Urothelium cell line (cell line): ENCODE results near the gene PARP11.

Source experiments
- DNase-seq: peaks from one replicate; pipeline ENCODE4 v3.0.0; 2011; ENCODE audit warnings: low spot score, mixed read lengths
- FAIRE-seq: peaks from 2 replicates; lab custom pipeline; 2011; peaks lifted over from hg19 to GRCh38; lab: Jason Lieb, UNC

The PARP11 gene

DNA sequence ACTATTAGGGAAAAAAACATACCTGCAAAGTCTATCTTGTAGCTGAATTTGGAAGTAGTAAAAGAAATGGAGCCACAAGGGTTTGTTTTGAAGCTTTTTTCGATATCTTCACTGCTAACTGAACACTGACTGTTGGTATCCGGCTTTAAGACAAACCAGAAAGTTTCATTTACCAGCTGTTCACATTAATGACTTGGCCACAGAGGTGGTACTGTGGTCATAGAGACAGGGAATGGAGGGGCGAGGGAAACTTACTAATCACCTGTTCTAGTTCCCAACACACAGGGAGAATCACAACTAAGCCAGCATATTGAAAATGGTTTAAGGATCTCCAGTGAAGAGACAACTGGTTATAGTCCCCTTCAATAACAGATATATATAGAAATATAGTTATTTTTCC, 44.3 kb downstream of the PARP11 start:
- DNase-seq, result no peak
- no peak for FAIRE-seq

- FAIRE-seq (peak; percentile 37), DNase-seq (no peak)
Measured at GRCh38 chr12:3827301-3828000, 45.7 kb downstream of the PARP11 start.

- FAIRE-seq (no peak), DNase-seq (no peak)
Measured at GRCh38 chr12:3821441-3821840, 51.8 kb downstream of the PARP11 start.

- FAIRE-seq (peak; percentile 96), DNase-seq (peak; percentile 68)
Measured at GRCh38 chr12:3820122-3820521, 53.1 kb downstream of the PARP11 start.

GRCh38 chr12:3816266-3816665, 56.9 kb downstream of the PARP11 start:
- DNase-seq (no peak), FAIRE-seq (no peak)

GRCh38 chr12:3815094-3815766, 58.0 kb downstream of the PARP11 start:
- DNase-seq, result no peak
- no peak for FAIRE-seq

- no peak for FAIRE-seq
- no peak for DNase-seq
Measured at GRCh38 chr12:3810540-3810939, 62.7 kb downstream of the PARP11 start.

GRCh38 chr12:3810016-3810370, 63.2 kb downstream of the PARP11 start:
- DNase-seq (no peak), FAIRE-seq (peak; percentile 9)

DNA sequence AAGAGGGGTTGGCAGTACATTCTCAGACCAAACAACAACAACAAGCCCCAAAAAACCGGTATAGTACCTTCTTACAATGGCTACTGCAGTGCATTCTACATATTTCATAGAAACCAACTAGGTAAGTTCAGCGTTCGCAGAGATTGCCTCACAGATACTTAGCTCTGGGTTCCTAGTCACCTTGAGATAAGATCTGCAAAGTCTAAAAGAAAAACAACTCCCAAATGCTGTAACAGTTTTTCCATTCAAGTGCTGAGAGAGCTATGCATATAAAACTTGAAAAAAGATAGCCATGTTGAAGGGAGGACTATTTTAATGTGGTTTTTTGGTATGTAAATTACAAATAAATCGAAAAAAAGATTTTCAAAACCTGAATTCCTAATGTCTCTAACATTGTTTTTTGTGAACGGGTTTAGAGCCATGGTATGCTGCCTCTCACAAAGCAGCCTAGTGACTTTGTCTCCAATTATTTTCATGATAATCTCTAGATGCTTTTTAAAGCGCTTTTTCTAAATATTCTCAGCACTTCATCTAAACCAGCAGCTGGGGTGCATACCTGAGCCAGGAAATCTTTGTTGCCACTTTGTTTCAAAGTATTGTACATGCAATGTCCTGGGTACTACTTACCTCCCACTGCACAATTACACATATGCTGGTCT, 63.7 kb downstream of the PARP11 start:
- DNase-seq (no peak), FAIRE-seq (no peak)

DNA sequence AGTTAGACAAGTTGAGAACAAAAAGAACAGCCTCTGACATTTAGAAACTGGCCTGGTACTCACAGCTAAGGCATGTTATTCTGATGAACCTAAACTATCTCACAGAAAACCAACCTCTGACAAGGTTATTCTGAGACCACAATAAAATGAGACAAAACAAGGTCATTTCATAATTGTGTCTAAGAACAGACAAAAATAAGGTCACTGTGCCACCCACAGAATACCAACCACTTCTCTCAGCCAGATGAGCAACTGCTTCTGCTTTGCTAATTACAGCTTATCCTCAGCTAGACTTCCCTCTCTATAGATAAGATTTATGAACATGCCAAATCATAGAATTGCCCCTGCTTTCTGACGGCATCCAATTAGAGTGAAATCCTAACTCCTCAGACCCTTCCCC, 68.1 kb downstream of the PARP11 start:
- DNase-seq (no peak), FAIRE-seq (peak; percentile 55)

- peak; percentile 92 for FAIRE-seq
Measured at GRCh38 chr12:3803865-3804472, 69.2 kb downstream of the PARP11 start.

GRCh38 chr12:3802721-3803120, 70.5 kb downstream of the PARP11 start:
- DNase-seq (no peak), FAIRE-seq (no peak)

More at GRCh38 chr12:3803865-3804472, 69.2 kb downstream of the PARP11 start:
- DNase-seq, result peak; percentile 85

- FAIRE-seq, result no peak
- no peak for DNase-seq
Measured at GRCh38 chr12:3797531-3798048, 75.6 kb downstream of the PARP11 start.

GRCh38 chr12:3795492-3796133, 77.6 kb downstream of the PARP11 start:
- FAIRE-seq, result peak; percentile 9
- DNase-seq, result no peak

- FAIRE-seq, result no peak
- no peak for DNase-seq
Measured at GRCh38 chr12:3795066-3795465, 78.1 kb downstream of the PARP11 start.

- DNase-seq (no peak), FAIRE-seq (peak; percentile 65)
Measured at GRCh38 chr12:3792623-3793288, 80.4 kb downstream of the PARP11 start.

GRCh38 chr12:3791256-3791874, 81.8 kb downstream of the PARP11 start:
- no peak for FAIRE-seq
- no peak for DNase-seq

GRCh38 chr12:3790642-3791041, 82.6 kb downstream of the PARP11 start:
- DNase-seq, result no peak
- FAIRE-seq, result no peak

GRCh38 chr12:3789838-3790237, 83.4 kb downstream of the PARP11 start:
- FAIRE-seq, result no peak
- no peak for DNase-seq
